GM12878 (cell line): Measurements from ENCODE around the gene SLC35A1. TPM values are rescaled to one million over a fixed set of nuclear protein-coding genes. Genes with fewer than 3 reads are reported as not detected.

ENCODE experiments used
- ATAC-seq: fragments of 200-7000 bp; cut with Tn5 transposase; 3 replicates; pipeline ENCODE4 v1.9.1; 2020; ENCODE audit warnings: mild to moderate bottlenecking, moderate library complexity
- BruUV-seq: library from RNA; stranded (reverse); fragments of 400-500 nt; replicated peaks from 2 replicates; lab custom pipeline; 2021; lab: Mats Ljungman, UMichigan
- CTCF ChIA-PET: fragments of 300-600 bp; sonication (Branson Sonifier 250); formaldehyde crosslinking; extraction: SDS; loops from one replicate; lab custom pipeline; 2021; ENCODE audit warnings: inconsistent platforms; lab: Yijun Ruan, JAX
- POLR2A ChIA-PET: fragments of 350-600 bp; formaldehyde crosslinking; extraction: SDS; loops from one replicate; lab custom pipeline; 2021; ENCODE audit warnings: inconsistent platforms; lab: Charles Lee
- RAD21 ChIA-PET: fragments of 300-600 bp; sonication (Branson Sonifier 250); formaldehyde crosslinking; loops from one replicate; lab custom pipeline; 2023; ENCODE audit warnings: antibody characterized with exemption; ENCODE audit not compliant: unreplicated experiment; lab: Charles Lee
- SMC1A ChIA-PET: fragments of 300-600 bp; sonication (Branson Sonifier 250); formaldehyde crosslinking; loops from one replicate; lab custom pipeline; 2023; ENCODE audit not compliant: unreplicated experiment, uncharacterized antibody; lab: Charles Lee
- DNase-seq: peaks from one replicate; pipeline ENCODE4 v3.0.0-alpha.2; 2011; ENCODE audit warnings: low read depth, low spot score
- FAIRE-seq: peaks from 3 replicates; lab custom pipeline; 2011; peaks lifted over from hg19 to GRCh38; lab: Jason Lieb, UNC
- H2AFZ ChIP-seq: 2 replicates; pipeline ENCODE4 v1.6.0; 2011; ENCODE audit warnings: low read depth, low read length, control low read depth; ENCODE audit not compliant: control insufficient read depth
- H3K27ac ChIP-seq: 2 replicates; pipeline ENCODE4 v1.5.1; 2011; ENCODE audit warnings: control low read depth; ENCODE audit not compliant: control insufficient read depth, insufficient read depth
- H3K27me3 ChIP-seq, 2 experiments: replicated peaks in 1 of 2; 2 replicates each; pipeline versions ENCODE4 v1.6.0 to v1.6.1; 2011; ENCODE audit warnings: low read length in 1 of 2; ENCODE audit not compliant: control insufficient read depth in 2 of 2, insufficient read depth in 2 of 2
- H3K36me3 ChIP-seq, 2 experiments: 2 replicates each; pipeline ENCODE4 v1.5.1; 2011; ENCODE audit warnings: low read length in 1 of 2; ENCODE audit not compliant: control insufficient read depth in 2 of 2, insufficient read depth in 2 of 2
- H3K4me1 ChIP-seq: 2 replicates; pipeline ENCODE4 v1.6.1; 2011; ENCODE audit warnings: mild to moderate bottlenecking, low read length, moderate library complexity, mixed read lengths; ENCODE audit not compliant: control insufficient read depth, insufficient read depth
- H3K4me2 ChIP-seq: 2 replicates; pipeline ENCODE4 v1.6.0; 2011; ENCODE audit warnings: control low read depth; ENCODE audit not compliant: control insufficient read depth, insufficient read depth
- H3K4me3 ChIP-seq: fragments of 200-600 bp; sonication (generic); 2 replicates; pipeline ENCODE4 v1.5.1; 2016
- H3K79me2 ChIP-seq: 2 replicates; pipeline ENCODE4 v1.6.0; 2011; ENCODE audit warnings: low read length; ENCODE audit not compliant: control insufficient read depth, insufficient read depth
- H3K9ac ChIP-seq: 2 replicates; pipeline ENCODE4 v1.8.0; 2011; ENCODE audit warnings: low read length, control low read depth, mixed read lengths; ENCODE audit not compliant: control insufficient read depth, insufficient read depth
- H3K9me3 ChIP-seq: replicated peaks from 3 replicates; pipeline ENCODE4 v1.5.1; 2011; ENCODE audit warnings: mild to moderate bottlenecking, low read length; ENCODE audit not compliant: control insufficient read depth, insufficient read depth
- H4K20me1 ChIP-seq: 2 replicates; pipeline ENCODE4 v1.6.0; 2011; ENCODE audit not compliant: control insufficient read depth, insufficient read depth
- ATF2 ChIP-seq: IDR thresholded peaks from 2 replicates; pipeline ENCODE4 v1.6.1; 2012; ENCODE audit warnings: low read length, inconsistent platforms
- HCFC1 ChIP-seq: fragments of 150-350 bp; IDR thresholded peaks from 2 replicates; pipeline ENCODE4 v1.6.1; 2014; ENCODE audit warnings: low read length
- IRF5 ChIP-seq: fragments of 450-650 bp; IDR thresholded peaks from 2 replicates; pipeline ENCODE4 v1.6.1; 2017; ENCODE audit warnings: borderline replicate concordance
- MXI1 ChIP-seq: fragments of 150-350 bp; IDR thresholded peaks from 2 replicates; pipeline ENCODE4 v1.6.1; 2011; ENCODE audit warnings: low read depth, mild to moderate bottlenecking, inconsistent platforms, low read length, improper control_type of control experiment
- PAX5 ChIP-seq: IDR thresholded peaks from 2 replicates; pipeline ENCODE4 v1.6.1; 2011; ENCODE audit warnings: low read depth, low read length, borderline replicate concordance
- PAX8 ChIP-seq: fragments of 450-650 bp; IDR thresholded peaks from 2 replicates; pipeline ENCODE4 v1.6.1; 2017; ENCODE audit warnings: mild to moderate bottlenecking, moderate library complexity
- RBBP5 ChIP-seq: fragments of 200-600 bp; sonication (generic); conservative IDR thresholded peaks from 2 replicates; pipeline ENCODE4 v1.6.1; 2016
- RELA ChIP-seq: fragments of 450-650 bp; IDR thresholded peaks from 2 replicates; pipeline ENCODE4 v1.8.0; 2014; ENCODE audit warnings: borderline replicate concordance; ENCODE audit not compliant: partially characterized antibody
- RFX5 ChIP-seq: IDR thresholded peaks from 2 replicates; pipeline ENCODE4 v1.6.1; 2011; ENCODE audit warnings: low read depth, low read length, improper control_type of control experiment
- STAT3 ChIP-seq: IDR thresholded peaks from 2 replicates; pipeline ENCODE4 v1.6.1; 2011; ENCODE audit warnings: low read depth, low read length, improper control_type of control experiment
- WRNIP1 ChIP-seq: IDR thresholded peaks from 2 replicates; pipeline ENCODE4 v1.6.1; 2011; ENCODE audit warnings: low read depth, low read length, improper control_type of control experiment, borderline replicate concordance
- ZBTB11 ChIP-seq: fragments of 450-650 bp; formaldehyde crosslinking; IDR thresholded peaks from 2 replicates; pipeline ENCODE4 v1.5.0; 2022; ENCODE audit warnings: mild to moderate bottlenecking, missing genetic modification characterization
- ZBTB4 ChIP-seq: fragments of 450-650 bp; formaldehyde crosslinking; IDR thresholded peaks from 2 replicates; pipeline ENCODE4 v1.4.0; 2022; ENCODE audit warnings: mild to moderate bottlenecking, moderate library complexity
- ZNF622 ChIP-seq: fragments of 450-650 bp; IDR thresholded peaks from 2 replicates; pipeline ENCODE4 v1.6.1; 2017; ENCODE audit warnings: mild to moderate bottlenecking, inconsistent platforms
- ZZZ3 ChIP-seq: IDR thresholded peaks from 2 replicates; pipeline ENCODE4 v1.6.1; 2011; ENCODE audit warnings: low read depth; ENCODE audit not compliant: control insufficient read depth, insufficient read length
- WGBS: methylation state at CpG from one replicate; pipeline ENCODE4 v1.1.6; 2016; ENCODE audit warnings: low lambda C conversion rate; ENCODE audit not compliant: insufficient replicate concordance, insufficient coverage; ENCODE audit errors: missing lambda C conversion rate; 5-methylcytosine and 5-hydroxymethylcytosine counted together
- in situ Hi-C: fragments of 300-500 bp; cut with MboI; formaldehyde crosslinking; loops from 9 replicates; pipeline ENCODE4 v1.14.3; 2018; ENCODE audit warnings: mixed read lengths
- intact Hi-C: fragments of 100-400 bp; cut with micrococcal nuclease; formaldehyde crosslinking; loops from one replicate; pipeline ENCODE4 v1.14.2; 2022; ENCODE audit not compliant: unreplicated experiment
- polyA plus RNA-seq, 11 experiments: library from polyadenylated mRNA; depleted of rRNA in 4 of 11; unstranded in 6 of 11; stranded (reverse) in 5 of 11; fragments of >200 nt; fragmentation: Nextera tagmentation in 4 of 11; fragmentation: Illumina TruSeq in 1 of 11; extraction: Ambion mirVana in 4 of 11; extraction: Trizol in 1 of 11; gene quantifications; 1 replicate in 1 of 11; 2 replicates in 10 of 11; pipeline versions ENCODE4 v1.2.1 to v1.2.3, GENCODE V29; 2011 to 2016; ENCODE audit warnings: inconsistent platforms in 2 of 11, missing spikeins in 2 of 11, low read depth in 1 of 11
- total RNA-seq, 4 experiments: library from RNA; depleted of rRNA in 3 of 4; stranded (reverse); fragments of >200 nt in 3 of 4; fragmentation: Illumina TruSeq in 1 of 4; extraction: Trizol in 1 of 4; gene quantifications; 2 replicates each; pipeline versions ENCODE4 v1.2.1 to v1.2.3, GENCODE V29; 2013 to 2021

SLC35A1 gene
- total and polyA plus RNA-seq, 10 of the 15 experiments (the other 5 are each of a cell fraction or from before 2014, with no cell fraction given): 7.1 to 28.0 (median 12.4) TPM

- TF ChIP-seq ZBTB11 (CRISPR knock-in tag) (no peak), ZNF622 (no peak), ZBTB4 (CRISPR knock-in tag) (no peak)
Measured at GRCh38 chr6:87426789-87427188, 46.0 kb upstream of the SLC35A1 start (continued).

- RAD21 ChIA-PET: no interaction called here
- H2AFZ ChIP-seq: no peak overlapping the region
- intact Hi-C loops: no loop called here
- no peak overlapping the region for H3K27ac ChIP-seq
- no peak overlapping the region for H3K4me3 ChIP-seq
- no peaks in the 10 kb centered on the region for H4K20me1 ChIP-seq
- BruUV-seq: no TSS peak
- CTCF ChIA-PET: interaction anchor here (1.3 kb wide), 1 partner anchor 351 kb away, joined by 3 read pairs; no protein-coding TSS in a partner anchor
- 74% methylated on average over 3 of the region's 3 CpGs for WGBS
- POLR2A ChIA-PET: interaction anchor here (0.5 kb wide), 1 partner anchor 19 kb away, joined by 3 read pairs; no protein-coding TSS in a partner anchor
- H3K27me3 ChIP-seq: no peaks in the 10 kb centered on the region
- DNase-seq: no peak
- no peak overlapping the region for H3K4me2 ChIP-seq
- no peaks in the 10 kb centered on the region for H3K4me1 ChIP-seq
- H3K9ac ChIP-seq: no peak overlapping the region
- no peaks in the 10 kb centered on the region for H3K9me3 ChIP-seq
- no peak for FAIRE-seq
- SMC1A ChIA-PET: no interaction called here
- no peak for ATAC-seq
- H3K79me2 ChIP-seq: no peaks in the 10 kb centered on the region
- no peaks in the 10 kb centered on the region for H3K36me3 ChIP-seq
- in situ Hi-C loops: no loop called here
- TF ChIP-seq RBBP5: no peak
- no peak for TF ChIP-seq RFX5
- TF ChIP-seq STAT3: no peak
- TF ChIP-seq PAX5: no peak
- no peak for TF ChIP-seq PAX8
- TF ChIP-seq RELA: no peak
- no peak for TF ChIP-seq ZZZ3
- no peak for TF ChIP-seq MXI1
- no peak for TF ChIP-seq IRF5
- no peak for TF ChIP-seq HCFC1
- no peak for TF ChIP-seq WRNIP1
- no peak for TF ChIP-seq ATF2
Measured at GRCh38 chr6:87430499-87430898, 42.3 kb upstream of the SLC35A1 start.
